Thyroid gland (tissue), 4 donors: ENCODE measurements around the gene TCF12. TPM values are rescaled to one million over a fixed set of nuclear protein-coding genes. Genes with fewer than 3 reads are reported as not detected.
"Not testable (repeated sequence)": the region's sequence is repeated elsewhere in the genome, so short reads cannot be mapped to it uniquely, and the experiment has no call there.

Experiments
- DNase-seq, 2 donors: peaks; one replicate each; pipeline ENCODE4 v3.0.0-alpha.2; 2019
- H3K27ac ChIP-seq, 3 donors: fragments of 200-600 bp; sonication (generic); 1 replicate in 2 of 3; 2 replicates in 1 of 3; pipeline ENCODE4 v1.5.1; 2016 to 2019; ENCODE audit warnings: mild to moderate bottlenecking in 1 of 3, moderate library complexity in 1 of 3
- H3K27me3 ChIP-seq: fragments of 200-600 bp; sonication (generic); one replicate; pipeline ENCODE4 v1.5.1; 2019
- H3K36me3 ChIP-seq, 2 donors: fragments of 200-600 bp; sonication (generic); one replicate each; pipeline ENCODE4 v1.5.1; 2016 to 2019
- H3K4me1 ChIP-seq, 2 donors: fragments of 200-600 bp; sonication (generic); one replicate each; pipeline ENCODE4 v1.5.1; 2017 to 2019
- H3K4me3 ChIP-seq, 3 donors: fragments of 200-600 bp; sonication (generic); replicated peaks in 1 of 3; 1 replicate in 2 of 3; 2 replicates in 1 of 3; pipeline ENCODE4 v1.5.1; 2016; ENCODE audit warnings: mild to moderate bottlenecking in 1 of 3
- H3K9me3 ChIP-seq: fragments of 200-600 bp; sonication (generic); one replicate; pipeline ENCODE4 v1.5.1; 2017
- POLR2A ChIP-seq, 2 donors: fragments of 450-650 bp; IDR thresholded peaks; one replicate each; pipeline ENCODE4 v1.6.1; 2017; ENCODE audit warnings: antibody characterized with exemption in 2 of 2, mild to moderate bottlenecking in 2 of 2, moderate library complexity in 1 of 2
- WGBS, 2 donors: methylation state at CpG; one replicate each; pipeline ENCODE4 v1.1.5; 2017; 5-methylcytosine and 5-hydroxymethylcytosine counted together
- intact Hi-C: fragments of 100-400 bp; cut with DNase I; formaldehyde crosslinking; loops from one replicate; pipeline ENCODE4 v1.15.1; 2023
- total RNA-seq, 4 donors: library from RNA; depleted of rRNA; stranded (reverse); fragments of >200 nt; gene quantifications; one replicate each; pipeline ENCODE4 v1.2.3, GENCODE V29; 2016
- TF ChIP-seq, protein P1 (sequence below), 6 experiments: fragments of 200-600 bp in 3 of 6; fragments of 450-650 bp in 3 of 6; sonication (generic) in 3 of 6; IDR thresholded peaks; one replicate each; pipeline ENCODE4 v1.5.1; 2016 to 2019; ENCODE audit warnings: antibody characterized with exemption in 6 of 6, mild to moderate bottlenecking in 2 of 6, inconsistent platforms in 1 of 6, moderate library complexity in 1 of 6

The TCF12 gene
- total RNA-seq, 4 donors from 2014 or later, result 54.8 to 156 (median 108) TPM

DNA sequence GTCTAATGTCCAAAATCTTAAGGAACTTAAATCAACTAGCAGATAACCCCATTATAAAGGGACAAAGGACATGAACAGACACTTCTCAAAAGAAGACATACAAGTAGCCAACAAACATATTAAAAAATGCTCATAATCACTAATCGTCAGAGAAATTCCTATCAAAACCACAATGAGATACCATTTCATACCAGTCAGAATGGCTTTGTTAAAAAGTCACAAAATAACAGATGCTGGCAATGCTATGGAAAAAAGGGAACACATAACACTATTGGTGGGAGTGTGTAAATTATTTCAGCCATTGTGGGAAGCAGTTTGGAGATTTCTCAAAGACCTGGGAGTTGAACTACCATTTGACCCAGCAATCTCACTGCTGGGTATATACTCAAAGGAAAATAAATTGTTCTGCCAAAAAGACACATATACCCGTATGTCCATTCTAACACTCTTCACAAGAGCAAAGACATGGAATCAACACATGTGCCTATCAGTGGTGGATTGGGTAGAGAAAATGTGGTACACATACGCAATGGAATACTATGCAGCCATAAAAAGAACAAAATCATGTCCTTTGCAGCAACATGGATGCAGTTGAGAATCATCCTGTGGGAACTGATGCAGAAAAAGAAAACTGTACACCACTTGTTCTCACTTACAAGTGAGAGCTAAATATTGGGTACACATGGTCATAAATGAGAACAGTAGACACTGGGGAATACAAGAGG is 78.5 kb downstream of the TCF12 start:
- intact Hi-C loops, result no loop called here
- H3K9me3 ChIP-seq, result no peaks in the 10 kb centered on the region
- H3K27me3 ChIP-seq, result no peaks in the 10 kb centered on the region
- no peaks in the 10 kb centered on the region for H3K4me1 ChIP-seq
- H3K4me3 ChIP-seq, result no peak overlapping the region
- no peaks in the 10 kb centered on the region for H3K36me3 ChIP-seq
- no peak for TF ChIP-seq POLR2A (IDR thresholded peaks at IDR 0.05)
- TF ChIP-seq, protein P1, sequence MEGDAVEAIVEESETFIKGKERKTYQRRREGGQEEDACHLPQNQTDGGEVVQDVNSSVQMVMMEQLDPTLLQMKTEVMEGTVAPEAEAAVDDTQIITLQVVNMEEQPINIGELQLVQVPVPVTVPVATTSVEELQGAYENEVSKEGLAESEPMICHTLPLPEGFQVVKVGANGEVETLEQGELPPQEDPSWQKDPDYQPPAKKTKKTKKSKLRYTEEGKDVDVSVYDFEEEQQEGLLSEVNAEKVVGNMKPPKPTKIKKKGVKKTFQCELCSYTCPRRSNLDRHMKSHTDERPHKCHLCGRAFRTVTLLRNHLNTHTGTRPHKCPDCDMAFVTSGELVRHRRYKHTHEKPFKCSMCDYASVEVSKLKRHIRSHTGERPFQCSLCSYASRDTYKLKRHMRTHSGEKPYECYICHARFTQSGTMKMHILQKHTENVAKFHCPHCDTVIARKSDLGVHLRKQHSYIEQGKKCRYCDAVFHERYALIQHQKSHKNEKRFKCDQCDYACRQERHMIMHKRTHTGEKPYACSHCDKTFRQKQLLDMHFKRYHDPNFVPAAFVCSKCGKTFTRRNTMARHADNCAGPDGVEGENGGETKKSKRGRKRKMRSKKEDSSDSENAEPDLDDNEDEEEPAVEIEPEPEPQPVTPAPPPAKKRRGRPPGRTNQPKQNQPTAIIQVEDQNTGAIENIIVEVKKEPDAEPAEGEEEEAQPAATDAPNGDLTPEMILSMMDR (IDR thresholded peaks at IDR 0.05), result no peak
- 79 to 94% methylated on average over 3 of the region's 3 CpGs for WGBS, 2 donors
- H3K27ac ChIP-seq, result no peak overlapping the region
- no peak for DNase-seq

DNA sequence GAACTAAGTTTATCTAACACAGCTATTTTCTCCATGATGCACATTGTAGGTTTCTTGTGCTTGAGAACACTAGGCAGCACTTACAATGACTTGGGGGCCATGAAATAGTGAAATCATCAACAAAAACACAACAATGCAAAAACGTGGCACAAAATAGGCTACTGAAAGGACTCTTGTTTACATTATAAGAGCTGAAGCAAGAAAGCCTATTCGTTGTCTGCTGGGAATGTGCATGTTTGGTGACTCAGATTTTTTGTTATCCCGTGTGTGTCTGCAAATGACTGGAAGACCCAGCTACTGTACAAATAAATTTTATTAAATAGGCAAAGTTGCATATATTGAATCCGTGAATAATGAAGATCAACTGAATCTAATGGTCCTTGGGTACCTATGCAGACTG is 85.0 kb downstream of the TCF12 start:
- Histone ChIP-seq H3K36me3 (no peaks in the 10 kb centered on the region), H3K27ac (no peak overlapping the region), H3K27me3 (no peaks in the 10 kb centered on the region), H3K4me3 (no peak overlapping the region), H3K4me1 (no peaks in the 10 kb centered on the region), H3K9me3 (no peaks in the 10 kb centered on the region)
- no peak for TF ChIP-seq POLR2A (IDR thresholded peaks at IDR 0.05)
- TF ChIP-seq, protein P1 (IDR thresholded peaks at IDR 0.05), result no peak
- DNase-seq, result no peak
- intact Hi-C loops, result no loop called here
- 76 to 81% methylated on average over 4 of the region's 4 CpGs for WGBS, 2 donors

DNA sequence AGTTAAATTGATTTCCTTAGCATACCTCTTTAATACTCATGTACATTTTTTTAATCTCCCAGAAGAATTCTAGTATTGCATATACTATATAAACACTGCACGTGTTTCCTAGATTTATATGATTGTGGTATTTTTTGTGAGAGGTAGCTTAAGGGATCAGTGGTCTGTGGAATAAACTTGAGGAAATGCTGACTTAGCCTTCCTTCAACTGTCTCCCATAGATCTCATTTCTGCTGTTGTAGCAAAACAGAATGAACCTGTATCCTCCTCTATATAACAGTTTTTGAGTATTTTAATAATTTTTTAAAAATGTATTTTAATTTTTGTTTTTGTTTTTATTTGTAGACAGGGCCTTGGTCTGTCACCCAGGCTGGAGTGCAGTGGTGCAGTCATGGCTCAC is 86.8 kb downstream of the TCF12 start:
- no peaks in the 10 kb centered on the region for H3K27me3 ChIP-seq
- TF ChIP-seq POLR2A (IDR thresholded peaks at IDR 0.05), result no peak
- TF ChIP-seq, protein P1 (IDR thresholded peaks at IDR 0.05), result no peak
- no peaks in the 10 kb centered on the region for H3K36me3 ChIP-seq
- H3K27ac ChIP-seq, result no peak overlapping the region
- no peak for DNase-seq
- H3K4me3 ChIP-seq, result no peak overlapping the region
- 58 to 59% methylated on average over 1 of the region's 1 CpG for WGBS, 2 donors
- intact Hi-C loops, result no loop called here
- no peaks in the 10 kb centered on the region for H3K9me3 ChIP-seq
- H3K4me1 ChIP-seq, result peaks cover 0 to 6% of the 10 kb centered on the region in 2 donors

DNA sequence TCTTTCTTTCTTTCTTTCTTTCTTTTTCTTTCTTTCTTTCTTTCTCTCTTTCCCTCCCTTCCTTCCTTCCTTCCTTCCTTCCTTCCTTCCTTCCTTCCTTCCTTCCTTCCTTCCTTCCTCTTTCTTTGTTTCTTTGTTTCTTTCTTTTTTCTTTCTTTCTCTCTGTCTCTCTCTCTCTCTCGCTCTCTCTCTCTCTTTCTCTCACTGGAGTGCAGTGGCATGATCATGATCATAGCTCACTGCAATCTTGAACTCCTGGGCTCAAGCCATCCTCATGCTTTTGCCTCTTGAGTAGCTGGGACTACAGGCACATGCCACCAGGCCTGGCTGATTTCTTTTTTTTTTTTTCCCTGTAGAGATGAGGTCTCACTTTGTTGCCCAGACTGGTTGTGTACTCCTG is 89.4 kb downstream of the TCF12 start:
- 100% methylated on average over 1 of the region's 1 CpG for WGBS, 2 donors
- peak in 1 of 2 donors; percentile 45 for DNase-seq
- H3K27me3 ChIP-seq, H3K4me1 ChIP-seq, H3K4me3 ChIP-seq, H3K36me3 ChIP-seq, H3K9me3 ChIP-seq, H3K27ac ChIP-seq, intact Hi-C loops: not testable (repeated sequence)

DNA sequence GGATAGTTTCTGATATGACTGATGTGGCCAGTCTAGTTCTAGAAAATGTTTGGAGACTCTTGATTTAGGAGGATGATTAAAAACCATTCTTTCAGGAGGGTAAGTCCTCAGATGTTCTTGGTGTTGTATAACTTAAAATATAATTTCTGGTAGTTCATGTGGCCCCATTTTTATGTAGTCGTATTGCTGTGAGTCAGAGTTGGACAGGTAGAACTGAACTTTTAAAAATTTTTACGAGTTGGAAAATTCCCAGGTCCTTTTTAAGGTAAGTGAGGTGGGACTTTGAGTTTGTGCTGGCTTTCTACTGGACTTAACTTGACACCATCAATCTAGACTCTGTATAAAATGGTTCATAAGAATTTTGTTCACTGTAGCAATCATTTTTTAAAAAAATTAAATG is 92.3 kb downstream of the TCF12 start:
- TF ChIP-seq POLR2A (IDR thresholded peaks at IDR 0.05), result no peak
- TF ChIP-seq, protein P1 (IDR thresholded peaks at IDR 0.05), result no peak
- no peak overlapping the region for H3K4me3 ChIP-seq
- intact Hi-C loops, result no loop called here
- H3K36me3 ChIP-seq, result no peaks in the 10 kb centered on the region
- peaks cover 0 to 10% of the 10 kb centered on the region in 2 donors for H3K4me1 ChIP-seq
- WGBS, 2 donors, result 96 to 98% methylated on average over 2 of the region's 2 CpGs
- no peaks in the 10 kb centered on the region for H3K9me3 ChIP-seq
- H3K27me3 ChIP-seq, result no peaks in the 10 kb centered on the region
- DNase-seq, result no peak
- H3K27ac ChIP-seq, result no peak overlapping the region
